ENCODE results near the gene GLIS2. TPM values are rescaled to one million over a fixed set of nuclear protein-coding genes. Genes with fewer than 3 reads are reported as not detected.

Gene GLIS2
- total and polyA plus RNA-seq, 10 of the 15 experiments (the other 5 are each of a cell fraction or from before 2014, with no cell fraction given): 0.03 to 0.64 (median 0.18) TPM; not detected in 4

- FAIRE-seq: no peak
- no TSS peak for BruUV-seq (replicated peaks)
- ChIA-PET RAD21 (ENCODE audit: unreplicated experiment) (interaction anchor here (0.8 to 2.1 kb wide), 7 partner anchors 17 to 113 kb away, joined by 3 to 16 read pairs (median 5); partner anchors contain the start of genes PAM16 and TFAP4), POLR2A (no interaction called here), SMC1A (ENCODE audit: uncharacterized antibody, unreplicated experiment) (interaction anchor here (0.8 to 1.9 kb wide), 4 partner anchors 16 to 113 kb away, joined by 4 to 10 read pairs (median 6); no protein-coding TSS in a partner anchor), CTCF (interaction anchor here (0.5 to 4.2 kb wide), 6 partner anchors 11 to 531 kb away, joined by 3 to 145 read pairs (median 17); no protein-coding TSS in a partner anchor)
- Histone ChIP-seq H3K4me2 (ENCODE audit: control insufficient read depth, insufficient read depth) (no peak overlapping the region), H3K27ac (ENCODE audit: control insufficient read depth, insufficient read depth) (no peak overlapping the region), H3K9ac (ENCODE audit: control insufficient read depth, insufficient read depth, low read length) (no peak overlapping the region), H3K79me2 (ENCODE audit: control insufficient read depth, insufficient read depth, low read length) (no peaks in the 10 kb centered on the region), H3K27me3 (replicated peaks in 1 of 2; ENCODE audit: control insufficient read depth in 2 of 2, insufficient read depth in 2 of 2, low read length in 1 of 2) (no peaks in the 10 kb centered on the region), H2AFZ (ENCODE audit: control insufficient read depth, low read depth, low read length) (no peak overlapping the region), H3K4me3 (no peak overlapping the region), H3K4me1 (ENCODE audit: control insufficient read depth, insufficient read depth, low read length) (peaks cover 3% of the 10 kb centered on the region; the same call in 1 of the 2 replicates), H3K36me3 (ENCODE audit: control insufficient read depth in 2 of 2, insufficient read depth in 2 of 2, low read length in 1 of 2) (no peaks in the 10 kb centered on the region; a peak in 1 of 4 replicates), H4K20me1 (ENCODE audit: control insufficient read depth, insufficient read depth) (no peaks in the 10 kb centered on the region), H3K9me3 (replicated peaks; ENCODE audit: control insufficient read depth, insufficient read depth, low read length) (no peaks in the 10 kb centered on the region)
- 36% methylated on average over 5 of the region's 8 CpGs for WGBS (ENCODE audit: insufficient coverage, insufficient replicate concordance, low lambda C conversion rate, missing lambda C conversion rate)
- intact Hi-C loops (cut with micrococcal nuclease; ENCODE audit: unreplicated experiment) (no loop called here), in situ Hi-C loops (cut with MboI) (no loop called here)
- no peak for ATAC-seq
- TF ChIP-seq CTCF (IDR thresholded peaks at IDR 0.05 in 2 of 3, conservative IDR thresholded peaks at IDR 0.05 in 1 of 3; ENCODE audit: control insufficient read depth in 2 of 3, extremely low read depth in 1 of 3, insufficient read depth in 1 of 3, low read depth in 3 of 3, low read length in 3 of 3) (peak in 1 of 3 experiments; percentile 18; a peak in 1 of 6 replicates), CHD2 (IDR thresholded peaks at IDR 0.05; ENCODE audit: borderline replicate concordance, low read depth, low read length) (no peak), TCF12 (IDR thresholded peaks at IDR 0.05; ENCODE audit: low read depth, low read length) (no peak)
- DNase-seq (ENCODE audit: low read depth, low spot score): no peak
Observed at GRCh38 chr16:4290236-4290830, 25.5 kb upstream of the GLIS2 start.

GRCh38 chr16:4291699-4292098 lies 24.2 kb upstream of the GLIS2 start:
- DNase-seq (ENCODE audit: low read depth, low spot score) (no peak), FAIRE-seq (no peak), ATAC-seq (no peak)
- H3K9me3 ChIP-seq (replicated peaks; ENCODE audit: control insufficient read depth, insufficient read depth, low read length): no peaks in the 10 kb centered on the region
- no peak overlapping the region for H3K4me2 ChIP-seq (ENCODE audit: control insufficient read depth, insufficient read depth)
- CTCF ChIA-PET: interaction anchor here (3.8 to 4.2 kb wide), 2 partner anchors 17 to 36 kb away, joined by 54 to 145 read pairs; no protein-coding TSS in a partner anchor
- POLR2A ChIA-PET: no interaction called here
- RAD21 ChIA-PET (ENCODE audit: unreplicated experiment): interaction anchor here (1.5 kb wide), 1 partner anchor 18 kb away, joined by 5 read pairs; the partner anchor contains the start of gene TFAP4
- H2AFZ ChIP-seq (ENCODE audit: control insufficient read depth, low read depth, low read length): no peak overlapping the region
- H3K27ac ChIP-seq (ENCODE audit: control insufficient read depth, insufficient read depth): no peak overlapping the region
- no peak overlapping the region for H3K4me3 ChIP-seq
- H3K79me2 ChIP-seq (ENCODE audit: control insufficient read depth, insufficient read depth, low read length): no peaks in the 10 kb centered on the region
- BruUV-seq (replicated peaks): no TSS peak
- WGBS (ENCODE audit: insufficient coverage, insufficient replicate concordance, low lambda C conversion rate, missing lambda C conversion rate): 95% methylated on average over 4 of the region's 4 CpGs
- H3K36me3 ChIP-seq (ENCODE audit: control insufficient read depth in 2 of 2, insufficient read depth in 2 of 2, low read length in 1 of 2): no peaks in the 10 kb centered on the region; a peak in 1 of 4 replicates
- SMC1A ChIA-PET (ENCODE audit: uncharacterized antibody, unreplicated experiment): no interaction called here
- intact Hi-C loops (cut with micrococcal nuclease; ENCODE audit: unreplicated experiment) (no loop called here), in situ Hi-C loops (cut with MboI) (no loop called here)
- no peaks in the 10 kb centered on the region for H4K20me1 ChIP-seq (ENCODE audit: control insufficient read depth, insufficient read depth)
- H3K27me3 ChIP-seq (replicated peaks in 1 of 2; ENCODE audit: control insufficient read depth in 2 of 2, insufficient read depth in 2 of 2, low read length in 1 of 2): no peaks in the 10 kb centered on the region
- peaks cover 3% of the 10 kb centered on the region; the same call in 1 of the 2 replicates for H3K4me1 ChIP-seq (ENCODE audit: control insufficient read depth, insufficient read depth, low read length)
- no peak overlapping the region for H3K9ac ChIP-seq (ENCODE audit: control insufficient read depth, insufficient read depth, low read length)
- TF ChIP-seq FOXM1 (IDR thresholded peaks at IDR 0.05; ENCODE audit: low read depth, low read length) (no peak), NFYA (IDR thresholded peaks at IDR 0.05; ENCODE audit: borderline replicate concordance, low read depth, low read length) (no peak), NBN (IDR thresholded peaks at IDR 0.05) (no peak), ZNF24 (IDR thresholded peaks at IDR 0.05) (no peak), IRF5 (IDR thresholded peaks at IDR 0.05; ENCODE audit: borderline replicate concordance) (no peak), FOS (IDR thresholded peaks at IDR 0.05; ENCODE audit: borderline replicate concordance, extremely low read depth, insufficient read length) (no peak), POU2F2 (IDR thresholded peaks at IDR 0.05; ENCODE audit: borderline replicate concordance, low read depth, low read length) (no peak), IRF3 (IDR thresholded peaks at IDR 0.05) (no peak)
